H9 (cell line): ENCODE data around the gene EXOC6. TPM values are rescaled to one million over a fixed set of nuclear protein-coding genes. Genes with fewer than 3 reads are reported as not detected.

Experiments
- DNase-seq: peaks from one replicate; pipeline ENCODE4 v3.0.0-alpha.2; 2017
- H2AFZ ChIP-seq: one replicate; pipeline ENCODE4 v1.6.1; 2013; ENCODE audit warnings: mild to moderate bottlenecking, low read length, control low read depth, moderate library complexity
- H2AK5ac ChIP-seq: 2 replicates; pipeline ENCODE4 v1.6.1; 2013; ENCODE audit warnings: low read length, control low read depth, mixed read lengths; ENCODE audit not compliant: insufficient read length
- H2BK120ac ChIP-seq: one replicate; pipeline ENCODE4 v1.6.1; 2013; ENCODE audit warnings: low read depth, mild to moderate bottlenecking, low read length, control low read depth, inconsistent platforms; ENCODE audit not compliant: poor library complexity, severe bottlenecking
- H2BK12ac ChIP-seq: 2 replicates; pipeline ENCODE4 v1.6.1; 2013; ENCODE audit warnings: low read length, control low read depth, mixed read lengths, low read depth; ENCODE audit not compliant: insufficient read length
- H2BK15ac ChIP-seq: 2 replicates; pipeline ENCODE4 v1.6.1; 2013; ENCODE audit warnings: low read depth, low read length, control low read depth
- H2BK20ac ChIP-seq: one replicate; pipeline ENCODE4 v1.6.1; 2013; ENCODE audit warnings: low read depth, mild to moderate bottlenecking, low read length, control low read depth, inconsistent platforms; ENCODE audit not compliant: poor library complexity, severe bottlenecking
- H2BK5ac ChIP-seq: 2 replicates; pipeline ENCODE4 v1.6.1; 2013; ENCODE audit warnings: low read length, control low read depth, mixed read lengths; ENCODE audit not compliant: insufficient read length
- H3K14ac ChIP-seq: 2 replicates; pipeline ENCODE4 v1.6.1; 2013; ENCODE audit warnings: low read length, control low read depth; ENCODE audit not compliant: insufficient read depth
- H3K18ac ChIP-seq: 2 replicates; pipeline ENCODE4 v1.6.1; 2013; ENCODE audit warnings: low read depth, mild to moderate bottlenecking, mixed read lengths, low read length, control low read depth; ENCODE audit not compliant: insufficient read length
- H3K23ac ChIP-seq: 2 replicates; pipeline ENCODE4 v1.6.1; 2013; ENCODE audit warnings: low read length, control low read depth, mixed read lengths, low read depth; ENCODE audit not compliant: insufficient read length
- H3K23me2 ChIP-seq: 2 replicates; pipeline ENCODE4 v1.6.1; 2013; ENCODE audit warnings: low read depth, mild to moderate bottlenecking, mixed read lengths, low read length, control low read depth; ENCODE audit not compliant: insufficient read length, poor library complexity, severe bottlenecking
- H3K27ac ChIP-seq: 2 replicates; pipeline ENCODE4 v1.5.1; 2013; ENCODE audit warnings: low read length, control low read depth, mixed read lengths, low read depth; ENCODE audit not compliant: insufficient read length
- H3K27me3 ChIP-seq: 2 replicates; pipeline ENCODE4 v1.6.1; 2013; ENCODE audit warnings: low read length, control low read depth, inconsistent platforms; ENCODE audit not compliant: insufficient read depth
- H3K4ac ChIP-seq: 2 replicates; pipeline ENCODE4 v1.6.1; 2013; ENCODE audit warnings: low read depth, mild to moderate bottlenecking, control low read depth, inconsistent platforms, low read length, moderate library complexity
- H3K4me1 ChIP-seq: 2 replicates; pipeline ENCODE4 v1.6.1; 2013; ENCODE audit warnings: low read length, control low read depth, inconsistent platforms; ENCODE audit not compliant: insufficient read depth
- H3K4me2 ChIP-seq: 2 replicates; pipeline ENCODE4 v1.6.1; 2013; ENCODE audit warnings: low read length, control low read depth, mixed read lengths; ENCODE audit not compliant: insufficient read length, insufficient read depth
- H3K56ac ChIP-seq: 2 replicates; pipeline ENCODE4 v1.6.1; 2013; ENCODE audit warnings: low read depth, mild to moderate bottlenecking, mixed read lengths, low read length, control low read depth; ENCODE audit not compliant: insufficient read length
- H3K79me1 ChIP-seq: 2 replicates; pipeline ENCODE4 v1.6.1; 2013; ENCODE audit warnings: low read depth, mild to moderate bottlenecking, moderate library complexity, low read length, control low read depth, inconsistent platforms; ENCODE audit not compliant: insufficient read depth, poor library complexity, severe bottlenecking
- H3K79me2 ChIP-seq: 2 replicates; pipeline ENCODE4 v1.6.1; 2013; ENCODE audit warnings: low read length, control low read depth, inconsistent platforms; ENCODE audit not compliant: insufficient read depth
- H3K9ac ChIP-seq: 2 replicates; pipeline ENCODE4 v1.6.1; 2013; ENCODE audit warnings: low read length, control low read depth, mixed read lengths; ENCODE audit not compliant: insufficient read length; ENCODE audit errors: extremely low read depth
- H3K9me3 ChIP-seq: one replicate; pipeline ENCODE4 v1.6.1; 2013; ENCODE audit warnings: low read depth, low read length, inconsistent platforms; ENCODE audit not compliant: control insufficient read depth
- H3T11ph ChIP-seq: one replicate; pipeline ENCODE4 v1.6.1; 2013; ENCODE audit warnings: mild to moderate bottlenecking, low read length, control low read depth, inconsistent platforms
- H4K20me1 ChIP-seq: one replicate; pipeline ENCODE4 v1.6.1; 2013; ENCODE audit not compliant: control insufficient read depth, insufficient read length, insufficient read depth
- H4K5ac ChIP-seq: 2 replicates; pipeline ENCODE4 v1.6.1; 2013; ENCODE audit warnings: low read depth, mild to moderate bottlenecking, mixed read lengths, low read length, control low read depth; ENCODE audit not compliant: insufficient read length
- H4K8ac ChIP-seq: replicated peaks from 2 replicates; pipeline ENCODE4 v1.6.1; 2013; ENCODE audit warnings: low read length, control low read depth, mixed read lengths, low read depth; ENCODE audit not compliant: insufficient read length
- H4K91ac ChIP-seq: 2 replicates; pipeline ENCODE4 v1.6.1; 2013; ENCODE audit warnings: low read depth, mild to moderate bottlenecking, moderate library complexity, mixed read lengths, low read length, control low read depth; ENCODE audit not compliant: insufficient read length
- H3K27ac Mint-ChIP-seq, 3 experiments: 2 replicates in 2 of 3; 3 replicates in 1 of 3; pipeline ENCODE4 v1.8.0; 2020 to 2021; ENCODE audit warnings: mixed read lengths in 3 of 3, mild to moderate bottlenecking in 1 of 3, moderate library complexity in 1 of 3
- H3K27me3 Mint-ChIP-seq: 2 replicates; pipeline ENCODE4 v1.8.0; 2021; ENCODE audit warnings: low read depth, mild to moderate bottlenecking, moderate library complexity, mixed read lengths
- H3K36me3 Mint-ChIP-seq, 3 experiments: 2 replicates in 2 of 3; 3 replicates in 1 of 3; pipeline ENCODE4 v1.8.0; 2020 to 2021; ENCODE audit warnings: low read depth in 3 of 3, mixed read lengths in 3 of 3; ENCODE audit not compliant: insufficient read depth in 1 of 3
- H3K4me1 Mint-ChIP-seq, 2 experiments: 2 replicates each; pipeline ENCODE4 v1.8.0; 2020; ENCODE audit warnings: mixed read lengths in 2 of 2
- H3K4me3 Mint-ChIP-seq, 2 experiments: 2 replicates in 1 of 2; 3 replicates in 1 of 2; pipeline ENCODE4 v1.8.0; 2020 to 2021; ENCODE audit warnings: mild to moderate bottlenecking in 2 of 2, mixed read lengths in 2 of 2, moderate library complexity in 1 of 2
- H3K9me3 Mint-ChIP-seq, 2 experiments: 2 replicates in 1 of 2; 3 replicates in 1 of 2; pipeline ENCODE4 v1.8.0; 2020; ENCODE audit warnings: mild to moderate bottlenecking in 2 of 2, mixed read lengths in 2 of 2, moderate library complexity in 1 of 2
- WGBS: extraction: QIAGEN DNeasy Blood & Tissue Kit; methylation state at CpG from one replicate; pipeline ENCODE4 v1.1.7; 2013; ENCODE audit warnings: missing lambda C conversion rate, low lambda C conversion rate, mixed read lengths; ENCODE audit not compliant: insufficient read length; ENCODE audit errors: extremely low coverage; 5-methylcytosine and 5-hydroxymethylcytosine counted together
- total RNA-seq: library from RNA; stranded (reverse); gene quantifications from 2 replicates; pipeline ENCODE4 v1.2.1, GENCODE V29; 2021
- TF ChIP-seq, protein P1 (sequence below): fragments of 200-600 bp; sonication (generic); conservative IDR thresholded peaks from 3 replicates; pipeline ENCODE4 v1.8.0; 2021; ENCODE audit warnings: antibody characterized with exemption, mild to moderate bottlenecking

Gene EXOC6
- total RNA-seq, 1 experiment from 2014 or later = 9.0 TPM

DNA sequence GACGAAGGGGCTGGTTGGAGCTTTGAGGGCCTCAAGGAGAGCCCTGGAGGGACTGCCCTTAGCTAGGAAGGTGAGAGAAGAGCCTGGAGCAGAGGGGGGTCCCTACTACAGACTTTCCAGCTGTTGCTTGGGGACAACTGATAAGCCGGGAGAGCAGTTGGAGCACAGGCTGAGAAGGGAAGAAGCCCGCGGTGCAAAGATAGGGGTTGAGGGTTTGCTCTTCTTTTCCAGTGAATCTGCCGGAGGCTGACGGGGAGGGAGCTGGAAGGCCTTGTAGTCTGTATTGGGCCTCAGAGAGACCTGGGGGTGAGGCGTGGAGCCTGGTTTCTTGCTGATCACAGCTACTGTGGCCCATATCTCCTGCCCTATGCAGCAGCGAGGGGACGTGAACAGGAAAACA, 249.1 kb downstream of the EXOC6 start:
- H3K4ac ChIP-seq = no peak overlapping the region
- H3T11ph ChIP-seq = no peak overlapping the region
- H3K4me3 Mint-ChIP-seq = no peak overlapping the region
- H4K91ac ChIP-seq = no peak overlapping the region
- no peak overlapping the region for H3K56ac ChIP-seq
- H3K36me3 Mint-ChIP-seq = peaks cover 0 to 9% (median 2%) of the 10 kb centered on the region in 3 experiments; a peak in 4 of 7 replicates
- H2BK120ac ChIP-seq = no peak overlapping the region
- H2AFZ ChIP-seq = no peak overlapping the region
- peaks cover 9 to 15% of the 10 kb centered on the region in 2 experiments for H3K4me1 Mint-ChIP-seq
- H4K8ac ChIP-seq = no peak overlapping the region
- H3K4me2 ChIP-seq = no peak overlapping the region
- no peak overlapping the region for H2BK12ac ChIP-seq
- H3K27me3 Mint-ChIP-seq = no peaks in the 10 kb centered on the region
- no peak for DNase-seq
- peaks cover 7 to 13% of the 10 kb centered on the region in 2 experiments; a peak in 4 of 5 replicates for H3K9me3 Mint-ChIP-seq
- H3K14ac ChIP-seq = no peak overlapping the region
- no peak overlapping the region for H4K5ac ChIP-seq
- no CpG with 5 or more reads among the region's 9 CpGs for WGBS
- H3K9ac ChIP-seq = no peak overlapping the region
- H3K9me3 ChIP-seq = no peaks in the 10 kb centered on the region
- no peak overlapping the region for H3K27ac ChIP-seq
- H3K18ac ChIP-seq = no peak overlapping the region
- H3K23ac ChIP-seq = no peak overlapping the region
- H3K79me1 ChIP-seq = no peaks in the 10 kb centered on the region
- H2AK5ac ChIP-seq = no peak overlapping the region
- H4K20me1 ChIP-seq = no peaks in the 10 kb centered on the region
- H2BK5ac ChIP-seq = no peak overlapping the region
- no peak overlapping the region for H2BK15ac ChIP-seq
- no peak overlapping the region for H2BK20ac ChIP-seq
- TF ChIP-seq, protein P1, sequence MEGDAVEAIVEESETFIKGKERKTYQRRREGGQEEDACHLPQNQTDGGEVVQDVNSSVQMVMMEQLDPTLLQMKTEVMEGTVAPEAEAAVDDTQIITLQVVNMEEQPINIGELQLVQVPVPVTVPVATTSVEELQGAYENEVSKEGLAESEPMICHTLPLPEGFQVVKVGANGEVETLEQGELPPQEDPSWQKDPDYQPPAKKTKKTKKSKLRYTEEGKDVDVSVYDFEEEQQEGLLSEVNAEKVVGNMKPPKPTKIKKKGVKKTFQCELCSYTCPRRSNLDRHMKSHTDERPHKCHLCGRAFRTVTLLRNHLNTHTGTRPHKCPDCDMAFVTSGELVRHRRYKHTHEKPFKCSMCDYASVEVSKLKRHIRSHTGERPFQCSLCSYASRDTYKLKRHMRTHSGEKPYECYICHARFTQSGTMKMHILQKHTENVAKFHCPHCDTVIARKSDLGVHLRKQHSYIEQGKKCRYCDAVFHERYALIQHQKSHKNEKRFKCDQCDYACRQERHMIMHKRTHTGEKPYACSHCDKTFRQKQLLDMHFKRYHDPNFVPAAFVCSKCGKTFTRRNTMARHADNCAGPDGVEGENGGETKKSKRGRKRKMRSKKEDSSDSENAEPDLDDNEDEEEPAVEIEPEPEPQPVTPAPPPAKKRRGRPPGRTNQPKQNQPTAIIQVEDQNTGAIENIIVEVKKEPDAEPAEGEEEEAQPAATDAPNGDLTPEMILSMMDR = no peak
- peak overlapping the region; percentile 47 to 61 (median 50); a peak in 2 of 7 replicates for H3K27ac Mint-ChIP-seq
- H3K4me1 ChIP-seq = no peaks in the 10 kb centered on the region; the same call in 1 of the 2 replicates
- no peaks in the 10 kb centered on the region for H3K23me2 ChIP-seq
- no peaks in the 10 kb centered on the region for H3K27me3 ChIP-seq
- H3K79me2 ChIP-seq = no peaks in the 10 kb centered on the region
